Measurements from ENCODE around the gene CPSF4. TPM values are rescaled to one million over a fixed set of nuclear protein-coding genes. Genes with fewer than 3 reads are reported as not detected.
A peak's percentile ranks its signal among the peaks of the same experiment; 100 is the strongest.
"Not testable (repeated sequence)": the region's sequence is repeated elsewhere in the genome, so short reads cannot be mapped to it uniquely, and the experiment has no call there.

Gene CPSF4
- total RNA-seq, 1 donor = 101 TPM

- H3K79me2 ChIP-seq (ENCODE audit: insufficient read depth, low read length) = peaks cover 59% of the 10 kb centered on the region
- peak within 1 kb of the TSS; percentile 97 for H3K4me3 ChIP-seq (ENCODE audit: insufficient read depth, low read length)
- H3K4me2 ChIP-seq (ENCODE audit: insufficient read depth, low read length) = peak within 1 kb of the TSS; percentile 99
- DNase-seq (ENCODE audit: insufficient read length, low spot score, missing footprints) = peak; percentile 98
- TF ChIP-seq CTCF (IDR thresholded peaks at IDR 0.05; ENCODE audit: extremely low read depth, low read depth, low read length) = no peak
- peaks cover 11% of the 10 kb centered on the region for H3K4me1 ChIP-seq (ENCODE audit: insufficient read depth, low read length)
- H2AFZ ChIP-seq (ENCODE audit: low read length) = peak within 1 kb of the TSS; percentile 97
- H3K9me3 ChIP-seq (ENCODE audit: low read depth, low read length) = no peaks in the 10 kb centered on the region
- H3K27me3 ChIP-seq (ENCODE audit: insufficient read depth, low read length) = no peaks in the 10 kb centered on the region
- peaks cover 17% of the 10 kb centered on the region for H4K20me1 ChIP-seq (ENCODE audit: insufficient read depth, low read length)
- H3K27ac ChIP-seq (ENCODE audit: low read depth, low read length) = peak within 1 kb of the TSS; percentile 93
- peaks cover 17% of the 10 kb centered on the region for H3K36me3 ChIP-seq (ENCODE audit: insufficient read depth, low read length)
Measured at GRCh38 chr7:99499721-99500636, 61.2 kb downstream of the CPSF4 start, which contains the start of gene ZNF394. Gene ZNF394 (minus strand): TSS chr7:99500281. CDS start chr7:99500093, 188 bp downstream.

GRCh38 chr7:99500637-99501009 lies 61.9 kb downstream of the CPSF4 start:
- Histone ChIP-seq H3K36me3 (ENCODE audit: insufficient read depth, low read length) (peaks cover 13% of the 10 kb centered on the region), H3K4me2 (ENCODE audit: insufficient read depth, low read length) (peak overlapping the region; percentile 99), H3K79me2 (ENCODE audit: insufficient read depth, low read length) (peaks cover 61% of the 10 kb centered on the region), H3K27ac (ENCODE audit: low read depth, low read length) (peak overlapping the region; percentile 93), H2AFZ (ENCODE audit: low read length) (peak overlapping the region; percentile 97), H3K27me3 (ENCODE audit: insufficient read depth, low read length) (no peaks in the 10 kb centered on the region), H4K20me1 (ENCODE audit: insufficient read depth, low read length) (peaks cover 17% of the 10 kb centered on the region), H3K4me3 (ENCODE audit: insufficient read depth, low read length) (peak overlapping the region; percentile 97), H3K9me3 (ENCODE audit: low read depth, low read length) (no peaks in the 10 kb centered on the region), H3K4me1 (ENCODE audit: insufficient read depth, low read length) (peaks cover 13% of the 10 kb centered on the region)
- TF ChIP-seq CTCF (IDR thresholded peaks at IDR 0.05; ENCODE audit: extremely low read depth, low read depth, low read length) = no peak
- DNase-seq (ENCODE audit: insufficient read length, low spot score, missing footprints) = peak; percentile 29

- Histone ChIP-seq H3K79me2 (ENCODE audit: insufficient read depth, low read length) (peaks cover 63% of the 10 kb centered on the region), H3K4me2 (ENCODE audit: insufficient read depth, low read length) (peak overlapping the region; percentile 99), H3K4me3 (ENCODE audit: insufficient read depth, low read length) (peak overlapping the region; percentile 97), H3K36me3 (ENCODE audit: insufficient read depth, low read length) (peaks cover 10% of the 10 kb centered on the region), H4K20me1 (ENCODE audit: insufficient read depth, low read length) (peaks cover 17% of the 10 kb centered on the region), H3K4me1 (ENCODE audit: insufficient read depth, low read length) (peaks cover 19% of the 10 kb centered on the region)
- not testable (repeated sequence) for H3K27me3 ChIP-seq (ENCODE audit: insufficient read depth, low read length); H2AFZ ChIP-seq (ENCODE audit: low read length); H3K9me3 ChIP-seq (ENCODE audit: low read depth, low read length); DNase-seq (ENCODE audit: insufficient read length, low spot score, missing footprints); H3K27ac ChIP-seq (ENCODE audit: low read depth, low read length)
Measured at GRCh38 chr7:99501236-99501635, 62.5 kb downstream of the CPSF4 start.

- Histone ChIP-seq H2AFZ (ENCODE audit: low read length) (peak overlapping the region; percentile 99), H3K36me3 (ENCODE audit: insufficient read depth, low read length) (no peaks in the 10 kb centered on the region), H3K79me2 (ENCODE audit: insufficient read depth, low read length) (peaks cover 58% of the 10 kb centered on the region), H3K4me3 (ENCODE audit: insufficient read depth, low read length) (peak overlapping the region; percentile 93), H3K27ac (ENCODE audit: low read depth, low read length) (peak overlapping the region; percentile 98), H3K9me3 (ENCODE audit: low read depth, low read length) (no peaks in the 10 kb centered on the region), H3K4me1 (ENCODE audit: insufficient read depth, low read length) (peaks cover 15% of the 10 kb centered on the region), H4K20me1 (ENCODE audit: insufficient read depth, low read length) (peaks cover 4% of the 10 kb centered on the region), H3K4me2 (ENCODE audit: insufficient read depth, low read length) (peak overlapping the region; percentile 92), H3K27me3 (ENCODE audit: insufficient read depth, low read length) (no peaks in the 10 kb centered on the region)
- no peak for TF ChIP-seq CTCF (IDR thresholded peaks at IDR 0.05; ENCODE audit: extremely low read depth, low read depth, low read length)
- DNase-seq (ENCODE audit: insufficient read length, low spot score, missing footprints) = peak; percentile 99
Measured at GRCh38 chr7:99504281-99504602, 65.5 kb downstream of the CPSF4 start.
